Measurements from ENCODE around the gene NLRP3. TPM values are rescaled to one million over a fixed set of nuclear protein-coding genes. Genes with fewer than 3 reads are reported as not detected.

NLRP3 gene
- total and polyA plus RNA-seq, 9 of the 15 experiments (the other 6 are each of a cell fraction or from before 2014, with no cell fraction given) = not detected

DNA sequence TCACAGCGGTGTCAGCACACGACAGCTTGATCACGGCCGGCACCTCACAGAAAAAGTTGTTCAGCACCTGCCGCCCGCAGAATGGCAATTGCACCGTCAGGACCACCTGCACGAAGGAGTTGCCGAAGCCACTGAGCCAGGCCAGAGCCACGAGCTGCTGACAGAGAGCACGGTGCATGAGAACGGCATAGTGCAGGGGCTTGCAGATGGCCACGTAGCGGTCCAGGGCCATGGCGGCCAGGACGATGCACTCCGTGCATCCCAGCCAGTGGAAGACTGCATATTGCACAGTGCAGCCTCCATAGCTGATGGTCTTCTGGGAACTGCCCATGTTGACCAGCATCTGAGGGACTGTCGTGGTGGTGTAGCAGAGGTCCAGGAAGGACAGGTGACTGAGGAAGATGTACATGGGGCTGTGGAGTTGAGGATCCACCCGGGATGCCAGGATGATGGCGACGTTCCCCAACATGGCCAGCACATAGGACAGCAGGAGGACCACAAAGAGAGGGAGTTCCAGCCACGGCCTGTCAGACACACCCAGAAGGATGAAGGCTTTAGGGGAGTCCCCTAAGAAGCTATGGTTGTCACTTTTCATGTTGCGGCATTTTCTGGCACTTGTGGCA is 35.5 kb downstream of the NLRP3 start:
- no TSS peak for BruUV-seq (replicated peaks)
- in situ Hi-C loops (cut with MboI) = no loop called here
- Histone ChIP-seq H3K4me1 (replicated peaks in 1 of 2; ENCODE audit: control insufficient read depth in 2 of 2, insufficient read depth in 2 of 2, low read length in 2 of 2) (peaks cover 0 to 6% of the 10 kb centered on the region in 2 experiments; a peak in 2 of 5 replicates), H3K79me2 (ENCODE audit: control insufficient read depth, insufficient read depth, low read length) (no peaks in the 10 kb centered on the region), H4K20me1 (replicated peaks; ENCODE audit: control insufficient read depth, insufficient read depth, low read length) (no peaks in the 10 kb centered on the region), H3K9me1 (ENCODE audit: control insufficient read depth, insufficient read depth, low read length) (no peaks in the 10 kb centered on the region), H3K4me2 (ENCODE audit: insufficient read depth, low read length) (no peak overlapping the region), H3K9ac (ENCODE audit: insufficient read depth in 1 of 2, low read depth in 2 of 2, low read length in 2 of 2) (no peak overlapping the region; a peak in 1 of 4 replicates), H3K36me3 (ENCODE audit: control insufficient read depth, insufficient read depth, low read length) (no peaks in the 10 kb centered on the region), H3K4me3 (no peak overlapping the region), H2AFZ (ENCODE audit: low read depth, low read length) (no peak overlapping the region), H3K27ac (ENCODE audit: extremely low read depth, low read depth, low read length) (no peak overlapping the region), H3K27me3 (ENCODE audit: control insufficient read depth in 2 of 2, insufficient read depth in 2 of 2, low read length in 2 of 2) (peaks cover 51 to 53% of the 10 kb centered on the region in 2 experiments), H3K9me3 (replicated peaks; ENCODE audit: control insufficient read depth, insufficient read depth, low read depth, low read length) (no peaks in the 10 kb centered on the region)
- WGBS (ENCODE audit: insufficient coverage, low coverage, missing lambda C conversion rate) = under 1% methylated on average over 23 of the region's 23 CpGs
- ATAC-seq (peak; percentile 38; the same call in 2 of the 3 replicates), DNase-seq (ENCODE audit: extremely low read depth in 1 of 4, low spot score in 3 of 4) (no peak), FAIRE-seq (no peak)
- no peak for TF ChIP-seq MTA3 (IDR thresholded peaks at IDR 0.05; ENCODE audit: borderline replicate concordance)
- TF ChIP-seq CHD1 (IDR thresholded peaks at IDR 0.05; ENCODE audit: low read length) = peak; percentile 36
- TF ChIP-seq MTF1 (CRISPR knock-in tag; IDR thresholded peaks at IDR 0.05; ENCODE audit: borderline replicate concordance) = no peak
- TF ChIP-seq BDP1 (IDR thresholded peaks at IDR 0.05; ENCODE audit: insufficient read depth, insufficient read length) = no peak
- no peak for TF ChIP-seq FOXJ3 (CRISPR knock-in tag; IDR thresholded peaks at IDR 0.05)
- no peak for TF ChIP-seq TARDBP (IDR thresholded peaks at IDR 0.05)
- no peak for TF ChIP-seq ZEB2 (IDR thresholded peaks at IDR 0.05)
- TF ChIP-seq ADNP (tag; IDR thresholded peaks at IDR 0.05) = no peak
- no peak for TF ChIP-seq SP1 (CRISPR knock-in tag; IDR thresholded peaks at IDR 0.05)
- ChIA-PET POLR2A (interaction anchor here (0.6 to 0.7 kb wide), 2 partner anchors 68 to 521 kb away, joined by 3 to 4 read pairs; no protein-coding TSS in a partner anchor), CTCF (ENCODE audit: low intra/inter-chr PET ratio) (no interaction called here)
- intact Hi-C loops (cut with micrococcal nuclease) = no loop called here

All from K562 (cell line).